Renal cortex interstitium (tissue), 11 donors: Measurements from ENCODE around the gene TICAM2. TPM values are rescaled to one million over a fixed set of nuclear protein-coding genes. Genes with fewer than 3 reads are reported as not detected.

ENCODE experiments used
- DNase-seq, 11 donors: peaks; one replicate each; pipeline ENCODE4 v3.0.0-alpha.2; 2013; ENCODE audit warnings: low read depth in 9 of 11, low spot score in 4 of 11; ENCODE audit errors: extremely low read depth in 1 of 11
- polyA plus RNA-seq, 3 donors: library from polyadenylated mRNA; unstranded; fragments of 120-200 nt; gene quantifications; one replicate each; pipeline ENCODE4 v1.2.1, GENCODE V29; 2013; ENCODE audit not compliant: insufficient read length in 3 of 3

The TICAM2 gene
- polyA plus RNA-seq, 3 donors, result 2.8 to 4.4 (median 3.8) TPM

DNA sequence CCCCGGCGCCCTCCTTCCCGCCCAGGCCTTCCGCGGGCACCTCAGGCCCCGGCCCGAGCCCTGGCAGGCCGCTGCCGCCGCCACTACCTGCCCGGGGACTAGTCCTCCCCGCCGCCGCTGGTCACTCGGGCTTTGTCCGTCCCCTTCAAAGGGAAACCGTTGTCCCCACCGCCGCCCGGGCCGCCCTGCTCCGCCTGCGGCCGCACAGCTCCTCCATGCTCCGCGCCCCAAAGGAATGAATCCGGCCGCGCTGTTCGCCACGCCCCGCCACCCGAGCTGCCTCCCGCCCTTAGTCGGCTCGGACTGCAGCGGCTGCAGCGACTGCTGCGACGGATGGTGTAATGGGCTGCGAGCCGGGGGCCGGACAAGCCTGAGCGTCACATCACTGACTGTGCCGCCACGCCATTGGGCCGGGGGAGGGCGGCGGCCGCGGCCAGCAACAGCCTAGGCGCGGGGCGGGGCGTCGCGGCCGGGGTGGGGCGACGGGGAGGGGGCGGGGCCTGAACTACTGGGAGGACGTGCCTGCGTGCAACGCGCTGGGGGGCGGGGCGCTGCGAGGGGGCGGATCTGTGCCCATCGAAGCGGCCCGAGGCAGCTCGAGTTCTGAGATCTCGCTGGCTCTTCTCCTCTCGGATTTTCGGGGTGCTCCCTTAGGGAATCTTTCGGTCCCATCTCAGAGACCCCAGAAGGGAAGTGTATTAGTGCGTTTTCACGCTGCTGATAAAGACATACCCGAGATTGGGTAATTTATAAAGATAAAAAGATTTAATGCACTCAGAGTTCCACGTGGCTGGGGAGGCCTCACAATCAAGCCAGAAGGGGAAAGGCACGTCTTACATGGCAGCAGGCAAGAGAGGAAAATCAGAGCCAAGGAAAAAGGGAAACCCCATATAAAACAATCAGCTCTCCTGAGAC is 57.6 kb downstream of the TICAM2 start, which contains the start of gene FEM1C:
TSS of gene FEM1C (minus strand) at position 340 of the 915 bp plus-strand sequence. CDS start 1,282 bp downstream, outside the sequence.
- peak; percentile 81 to 95 (median 94) for DNase-seq

- DNase-seq, result peak in 3 of 11 donors; percentile 23 to 43 (median 41)
Measured at GRCh38 chr5:115544043-115544435, 58.2 kb downstream of the TICAM2 start.

GRCh38 chr5:115543365-115544042 is 58.8 kb downstream of the TICAM2 start:
- peak in 9 of 11 donors; percentile 21 to 55 (median 45) for DNase-seq

GRCh38 chr5:115542651-115543364 is 59.5 kb downstream of the TICAM2 start:
- peak in 1 of 11 donors; percentile 5 for DNase-seq

DNA sequence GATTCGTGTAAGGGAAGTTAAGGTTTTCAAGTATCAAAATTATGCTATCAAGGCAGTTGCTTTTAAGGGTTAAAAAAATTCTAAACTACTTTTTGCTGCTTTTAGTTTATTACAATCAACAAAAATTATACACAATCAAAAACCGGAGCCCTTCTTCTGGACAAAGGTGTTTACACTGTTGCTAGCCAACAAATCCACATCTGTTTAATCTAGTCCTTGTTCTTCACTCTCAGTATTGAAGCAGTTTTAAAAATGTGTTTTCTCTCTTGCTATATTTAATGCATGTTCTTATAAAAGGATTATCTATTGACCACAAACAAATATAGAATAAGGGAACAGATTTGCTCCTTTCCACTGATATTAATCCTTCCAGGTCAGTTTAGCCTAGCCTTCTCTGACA is 60.2 kb downstream of the TICAM2 start:
- peak in 1 of 11 donors; percentile 12 for DNase-seq

GRCh38 chr5:115541611-115542010 is 60.7 kb downstream of the TICAM2 start:
- peak in 1 of 11 donors; percentile 9 for DNase-seq

- no peak for DNase-seq
Measured at GRCh38 chr5:115535479-115536035, 66.7 kb downstream of the TICAM2 start.

GRCh38 chr5:115532517-115532916 is 69.8 kb downstream of the TICAM2 start:
- DNase-seq, result no peak

DNA sequence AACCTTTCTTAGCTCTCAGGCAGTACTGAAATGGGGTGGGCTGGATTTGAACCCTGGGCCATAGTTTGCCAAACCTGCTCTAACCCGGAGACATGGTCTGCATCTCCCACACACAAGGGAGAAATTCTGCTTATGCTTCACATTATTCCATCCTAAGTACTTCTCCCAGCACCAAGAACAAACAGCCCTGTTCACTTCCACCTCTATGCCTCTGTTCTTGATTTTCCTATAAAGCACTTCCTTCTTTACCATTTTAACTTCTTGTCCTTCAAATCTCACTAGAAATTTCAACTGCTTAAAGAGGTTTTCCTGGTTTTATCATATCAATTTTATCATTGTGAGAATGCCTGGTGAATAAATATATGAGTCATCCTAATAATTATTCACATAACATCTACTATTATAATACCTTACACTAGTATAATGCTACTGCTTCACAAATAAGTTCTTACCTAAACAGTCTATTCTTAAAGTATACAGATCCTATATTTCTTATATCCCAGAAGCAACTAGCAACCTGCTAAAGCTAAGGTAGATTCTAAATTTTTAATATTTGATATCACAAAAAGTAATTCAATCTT is 70.4 kb downstream of the TICAM2 start:
- no peak for DNase-seq

DNA sequence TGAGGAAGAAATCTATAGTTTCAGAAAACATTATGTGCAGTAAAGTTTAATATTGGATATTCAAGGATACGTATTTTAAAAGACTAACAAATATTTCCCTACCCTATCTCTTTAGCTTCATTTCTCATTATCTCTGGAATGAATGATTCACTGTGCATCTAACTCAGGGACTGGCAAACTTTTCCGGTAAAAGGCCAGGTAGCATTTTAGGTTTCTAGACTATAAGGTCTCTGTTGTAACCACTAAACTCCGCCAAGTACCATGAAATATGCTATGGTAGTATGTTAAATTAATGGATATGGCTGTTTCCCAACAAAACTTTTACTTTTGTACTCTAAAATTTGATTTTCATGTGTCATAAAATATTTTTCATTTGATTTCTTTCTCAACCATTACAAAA is 70.9 kb downstream of the TICAM2 start:
- no peak for DNase-seq

DNA sequence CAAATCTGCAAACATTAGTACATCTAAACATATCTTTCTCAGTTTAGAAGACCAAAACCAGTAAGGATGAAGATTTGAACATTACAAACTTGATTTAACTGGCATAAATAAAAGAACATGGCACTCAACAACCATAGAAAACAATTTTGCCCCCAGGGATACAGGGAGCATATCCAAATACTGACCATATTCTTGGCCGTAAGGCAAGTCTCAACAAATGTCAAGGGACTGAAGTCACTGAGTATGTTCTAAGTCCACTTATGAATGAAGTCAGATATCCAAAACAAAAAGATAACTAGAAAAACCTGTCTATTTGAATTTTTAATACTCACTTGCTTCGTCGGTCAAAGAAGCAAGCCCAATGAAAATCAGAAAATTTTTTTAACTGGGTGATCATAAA is 71.9 kb downstream of the TICAM2 start:
- no peak for DNase-seq

Other genes starting within 250 kb of the TICAM2 start
- gene FEM1C, start 57.7 kb downstream of the TICAM2 start, polyA plus RNA-seq, result 10 to 100 TPM; 20.8 to 24.3 (median 21.6) TPM
- 100 to 1,000 TPM in 2 of 3 donors, 10 to 100 TPM in 1; 96.7 to 112 (median 107) TPM for gene TMED7, start 23.6 kb upstream of the TICAM2 start, polyA plus RNA-seq
- 10 to 100 TPM; 23.7 to 32.2 (median 27.5) TPM for gene CDO1, start 214.2 kb upstream of the TICAM2 start, polyA plus RNA-seq
- 10 to 100 TPM; 45.9 to 66.2 (median 59.3) TPM for gene ATG12, start 239.1 kb upstream of the TICAM2 start, polyA plus RNA-seq
- gene AP3S1, start 239.5 kb upstream of the TICAM2 start, polyA plus RNA-seq, result 100 to 1,000 TPM; 112 to 133 (median 125) TPM